Spleen (tissue), 11 donors: Measurements from ENCODE around the gene CTTN. TPM values are rescaled to one million over a fixed set of nuclear protein-coding genes. Genes with fewer than 3 reads are reported as not detected.
A peak's percentile ranks its signal among the peaks of the same experiment; 100 is the strongest.

Experiments used
- DNase-seq: peaks from one replicate; pipeline ENCODE4 v3.0.0-alpha.2; 2020
- H3K27ac ChIP-seq, 8 donors: fragments of 200-600 bp; sonication (generic) in 7 of 8; 1 replicate in 4 of 8; 2 replicates in 4 of 8; pipeline versions ENCODE4 v1.5.0 to v1.8.0; 2016 to 2021; ENCODE audit warnings: inconsistent platforms in 4 of 8, mild to moderate bottlenecking in 4 of 8, moderate library complexity in 1 of 8
- H3K27me3 ChIP-seq, 7 donors: fragments of 200-600 bp; sonication (generic) in 6 of 7; replicated peaks in 1 of 7; 1 replicate in 4 of 7; 2 replicates in 3 of 7; pipeline versions ENCODE4 v1.5.0 to v1.8.0; 2016 to 2021; ENCODE audit warnings: inconsistent platforms in 3 of 7, mild to moderate bottlenecking in 1 of 7
- H3K36me3 ChIP-seq, 6 donors: fragments of 200-600 bp; sonication (generic) in 5 of 6; 1 replicate in 4 of 6; 2 replicates in 2 of 6; pipeline versions ENCODE4 v1.5.0 to v1.8.0; 2016 to 2021; ENCODE audit warnings: inconsistent platforms in 2 of 6
- H3K4me1 ChIP-seq, 6 donors: fragments of 200-600 bp; sonication (generic) in 5 of 6; 1 replicate in 3 of 6; 2 replicates in 3 of 6; pipeline versions ENCODE4 v1.5.0 to v1.8.0; 2016 to 2021; ENCODE audit warnings: inconsistent platforms in 3 of 6
- H3K4me3 ChIP-seq, 8 donors: fragments of 200-600 bp; sonication (generic) in 7 of 8; 1 replicate in 4 of 8; 2 replicates in 4 of 8; pipeline versions ENCODE4 v1.5.0 to v1.8.0; 2016 to 2021; ENCODE audit warnings: inconsistent platforms in 4 of 8, mild to moderate bottlenecking in 4 of 8, moderate library complexity in 2 of 8
- H3K9me3 ChIP-seq, 8 donors: fragments of 200-600 bp; sonication (generic) in 7 of 8; 1 replicate in 4 of 8; 2 replicates in 4 of 8; pipeline versions ENCODE4 v1.5.0 to v1.8.0; 2016 to 2021; ENCODE audit warnings: inconsistent platforms in 4 of 8
- POLR2A ChIP-seq, 3 donors: fragments of 450-650 bp; IDR thresholded peaks; one replicate each; pipeline ENCODE4 v1.5.1; 2017; ENCODE audit warnings: antibody characterized with exemption in 3 of 3, mild to moderate bottlenecking in 1 of 3
- POLR2AphosphoS5 ChIP-seq, 3 donors: sonication (generic); formaldehyde crosslinking; IDR thresholded peaks; one replicate each; pipeline ENCODE4 v1.5.1; 2017; ENCODE audit warnings: antibody characterized with exemption in 3 of 3
- WGBS, 5 donors: extraction: QIAGEN DNeasy Blood & Tissue Kit in 3 of 5; methylation state at CpG; one replicate each; pipeline versions ENCODE4 v1.1.5 to v1.1.7; 2013 to 2018; 5-methylcytosine and 5-hydroxymethylcytosine counted together
- intact Hi-C: fragments of 100-400 bp; cut with DNase I; formaldehyde crosslinking; loops from one replicate; pipeline ENCODE4 v1.15.0; 2023; ENCODE audit warnings: low total_unique reads
- polyA plus RNA-seq, 3 donors: library from polyadenylated mRNA; stranded (reverse); fragments of 200-250 nt; gene quantifications; one replicate each; pipeline ENCODE4 v1.2.1, GENCODE V29; 2013
- total RNA-seq, 7 donors: library from RNA; depleted of rRNA in 3 of 7; stranded (reverse); fragments of >200 nt in 3 of 7; fragmentation: NEBNext Ultra II Directional in 4 of 7; extraction: Animal tissue kit (Norgen Biotek cat#: 25700) in 4 of 7; gene quantifications; one replicate each; pipeline versions ENCODE4 v1.1.0 to v1.2.1, GENCODE V29; 2016 to 2021
- TF ChIP-seq, protein P1 (sequence below), 11 experiments: fragments of 200-600 bp in 7 of 11; fragments of 450-650 bp in 4 of 11; sonication (generic) in 4 of 11; IDR thresholded peaks in 8 of 11; conservative IDR thresholded peaks in 3 of 11; 1 replicate in 7 of 11; 2 replicates in 4 of 11; pipeline versions ENCODE4 v1.4.0 to v1.8.0; 2016 to 2021; ENCODE audit warnings: antibody characterized with exemption in 11 of 11, inconsistent platforms in 4 of 11, mild to moderate bottlenecking in 1 of 11
- donor health status: healthy with polysubstance abuse.
- donor health status: DM: no; HTN: no; CAD: no; lungs with moderate emphysema.
- donor health status: DM: no; HTN: no; CAD: no.
- donor health status: Bipolar disorder and iron deficiency.
- donor health status: healthy.
- donor health status: DM: no; HTN: no; CAD: no.
- donor health status: DM: yes; HTN: yes; CAD: no.

Gene CTTN
- total and polyA plus RNA-seq, 10 donors = 18.4 to 149 (median 98.4) TPM

DNA sequence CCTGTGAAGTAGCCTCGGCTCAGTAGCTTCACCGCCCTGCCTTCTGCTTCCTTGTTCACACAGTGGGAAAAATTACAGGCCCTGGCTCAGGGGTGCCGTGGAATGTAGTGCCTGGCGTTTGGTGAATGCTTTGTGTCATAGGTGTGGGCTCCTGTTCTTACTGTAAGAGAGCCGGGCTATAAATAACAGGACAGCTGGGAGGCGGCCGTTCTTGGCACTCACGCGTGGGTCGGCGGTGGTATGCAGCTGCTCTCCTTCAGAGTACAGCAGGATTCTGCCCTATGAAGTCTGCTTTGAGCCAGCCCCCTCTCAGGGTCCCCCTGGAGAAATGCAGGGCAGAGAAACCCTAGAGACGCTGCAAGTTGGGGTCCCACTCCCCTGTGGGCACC is 84.2 kb downstream of the CTTN start:
- Histone ChIP-seq H3K9me3 (no peaks in the 10 kb centered on the region), H3K27ac (no peak overlapping the region), H3K4me1 (no peaks in the 10 kb centered on the region), H3K27me3 (peaks cover 0 to 7% (median 0%) of the 10 kb centered on the region in 7 donors), H3K36me3 (no peaks in the 10 kb centered on the region), H3K4me3 (no peak overlapping the region)
- DNase-seq = no peak
- intact Hi-C loops = no loop called here
- WGBS, 5 donors = 72 to 82% (median 79%) methylated on average over 12 of the region's 12 CpGs
- no peak for TF ChIP-seq POLR2A (IDR thresholded peaks at IDR 0.05)
- TF ChIP-seq, protein P1, sequence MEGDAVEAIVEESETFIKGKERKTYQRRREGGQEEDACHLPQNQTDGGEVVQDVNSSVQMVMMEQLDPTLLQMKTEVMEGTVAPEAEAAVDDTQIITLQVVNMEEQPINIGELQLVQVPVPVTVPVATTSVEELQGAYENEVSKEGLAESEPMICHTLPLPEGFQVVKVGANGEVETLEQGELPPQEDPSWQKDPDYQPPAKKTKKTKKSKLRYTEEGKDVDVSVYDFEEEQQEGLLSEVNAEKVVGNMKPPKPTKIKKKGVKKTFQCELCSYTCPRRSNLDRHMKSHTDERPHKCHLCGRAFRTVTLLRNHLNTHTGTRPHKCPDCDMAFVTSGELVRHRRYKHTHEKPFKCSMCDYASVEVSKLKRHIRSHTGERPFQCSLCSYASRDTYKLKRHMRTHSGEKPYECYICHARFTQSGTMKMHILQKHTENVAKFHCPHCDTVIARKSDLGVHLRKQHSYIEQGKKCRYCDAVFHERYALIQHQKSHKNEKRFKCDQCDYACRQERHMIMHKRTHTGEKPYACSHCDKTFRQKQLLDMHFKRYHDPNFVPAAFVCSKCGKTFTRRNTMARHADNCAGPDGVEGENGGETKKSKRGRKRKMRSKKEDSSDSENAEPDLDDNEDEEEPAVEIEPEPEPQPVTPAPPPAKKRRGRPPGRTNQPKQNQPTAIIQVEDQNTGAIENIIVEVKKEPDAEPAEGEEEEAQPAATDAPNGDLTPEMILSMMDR (IDR thresholded peaks at IDR 0.05 in 8 of 11, conservative IDR thresholded peaks at IDR 0.05 in 3 of 11) = no peak
- no peak for TF ChIP-seq POLR2AphosphoS5 (IDR thresholded peaks at IDR 0.05)

DNA sequence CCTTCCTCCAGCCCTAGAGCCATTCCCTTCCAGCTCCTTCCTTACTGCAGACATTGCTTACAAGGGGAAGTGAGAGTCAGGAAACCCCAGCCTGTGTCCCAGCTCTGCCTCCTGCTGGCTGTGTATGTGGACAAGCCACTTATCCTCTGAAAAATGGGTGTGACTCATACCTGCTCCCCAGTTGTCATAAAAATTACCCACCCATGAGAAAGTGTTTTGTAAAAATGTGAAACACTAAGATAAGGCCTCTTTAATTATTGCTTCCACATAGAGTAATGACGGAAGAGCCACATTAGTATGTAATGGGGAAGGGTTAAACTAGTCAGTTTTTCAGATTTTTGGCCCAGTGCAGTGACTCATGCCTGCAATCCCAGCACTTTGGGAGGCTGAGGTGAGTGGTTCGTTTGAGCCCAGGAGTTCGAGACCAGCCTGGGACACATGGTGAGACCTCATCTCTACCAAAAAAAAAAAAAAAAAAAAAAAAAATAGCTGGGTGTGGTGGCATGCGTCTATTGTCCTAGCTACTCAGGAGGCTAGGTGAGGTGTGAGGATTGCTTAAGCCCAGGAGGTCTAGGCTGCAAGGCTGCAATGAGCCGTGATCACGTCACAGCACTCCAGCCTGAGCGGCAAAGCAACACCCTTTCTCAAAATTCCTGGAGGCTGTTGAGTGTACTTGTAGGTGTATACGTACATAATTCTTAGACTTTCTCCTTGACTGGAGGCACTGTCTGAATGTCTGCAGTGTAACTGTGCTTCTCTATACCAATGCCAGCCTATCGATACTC is 84.9 kb downstream of the CTTN start:
- no peak for DNase-seq
- Histone ChIP-seq H3K4me1 (no peaks in the 10 kb centered on the region), H3K27me3 (peaks cover 0 to 7% (median 0%) of the 10 kb centered on the region in 7 donors), H3K4me3 (no peak overlapping the region), H3K9me3 (no peaks in the 10 kb centered on the region), H3K36me3 (no peaks in the 10 kb centered on the region), H3K27ac (no peak overlapping the region)
- TF ChIP-seq POLR2A (IDR thresholded peaks at IDR 0.05) (no peak), POLR2AphosphoS5 (IDR thresholded peaks at IDR 0.05) (no peak)
- TF ChIP-seq, protein P1 (IDR thresholded peaks at IDR 0.05 in 8 of 11, conservative IDR thresholded peaks at IDR 0.05 in 3 of 11) = peak in 3 of 11 experiments; percentile 8 to 28 (median 17)
- 77 to 88% (median 80%) methylated on average over 9 of the region's 9 CpGs for WGBS, 5 donors
- intact Hi-C loops = no loop called here

DNA sequence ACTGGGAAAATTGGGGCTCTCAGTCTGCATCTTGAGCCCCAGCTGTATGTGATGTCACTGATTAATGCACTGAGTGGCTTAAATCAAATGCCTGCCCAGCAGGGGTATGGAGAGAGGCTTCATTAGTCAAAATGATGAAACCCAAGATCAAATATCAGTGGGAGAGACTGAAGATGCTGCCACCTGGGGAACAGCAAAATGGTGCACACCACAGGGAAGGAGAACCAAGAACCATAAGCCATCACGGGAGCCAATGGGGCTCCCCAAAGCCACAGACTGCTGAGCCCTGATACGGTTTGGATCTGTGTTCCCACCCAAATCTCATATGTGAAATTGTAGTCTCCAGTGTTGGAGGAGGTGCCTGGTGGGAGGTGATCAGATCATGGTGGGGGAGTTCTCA is 85.6 kb downstream of the CTTN start:
- TF ChIP-seq POLR2AphosphoS5 (IDR thresholded peaks at IDR 0.05) (no peak), POLR2A (IDR thresholded peaks at IDR 0.05) (no peak)
- TF ChIP-seq, protein P1 (IDR thresholded peaks at IDR 0.05 in 8 of 11, conservative IDR thresholded peaks at IDR 0.05 in 3 of 11) = no peak
- H3K4me3 ChIP-seq = no peak overlapping the region
- no peaks in the 10 kb centered on the region for H3K4me1 ChIP-seq
- H3K27me3 ChIP-seq = peaks cover 0 to 7% (median 0%) of the 10 kb centered on the region in 7 donors
- H3K9me3 ChIP-seq = no peaks in the 10 kb centered on the region
- DNase-seq = no peak
- H3K36me3 ChIP-seq = no peaks in the 10 kb centered on the region
- no peak overlapping the region for H3K27ac ChIP-seq
- intact Hi-C loops = no loop called here
- WGBS, 5 donors = 81 to 92% (median 84%) methylated on average over 2 of the region's 2 CpGs

DNA sequence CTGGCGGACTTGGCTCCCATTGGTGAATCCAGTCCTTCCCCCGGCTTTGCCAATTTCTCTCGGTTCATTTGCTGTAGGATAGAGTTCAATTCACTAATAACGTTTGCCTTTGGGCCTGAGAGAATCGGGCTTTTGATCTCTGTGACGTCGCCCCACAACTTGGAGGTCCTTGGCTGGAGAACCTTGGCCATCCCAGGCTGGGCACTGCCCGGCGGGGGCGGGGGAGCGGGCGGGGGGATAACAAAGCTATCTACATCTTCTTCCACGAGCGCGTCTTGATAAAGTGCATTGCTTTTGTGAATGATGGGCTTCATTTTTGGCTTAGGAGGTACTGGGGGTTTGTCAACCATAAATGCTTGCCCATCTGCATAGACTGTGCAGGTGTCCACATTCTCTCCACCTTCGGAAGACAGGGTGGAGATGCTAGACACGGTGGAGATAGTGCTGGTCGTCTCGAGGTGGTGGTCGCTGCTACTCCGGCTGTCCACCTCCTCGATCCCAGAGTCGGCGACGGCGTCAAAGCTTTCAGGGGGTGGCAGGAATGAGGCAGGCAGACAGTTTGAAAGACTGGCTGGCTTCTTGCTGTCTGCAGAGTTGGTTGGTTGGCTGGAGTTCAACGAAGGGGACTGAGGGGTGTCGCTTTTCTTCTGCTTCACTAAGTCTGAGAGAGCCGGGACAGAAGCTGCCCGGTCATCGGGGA is 87.1 kb downstream of the CTTN start:
- intact Hi-C loops = no loop called here
- DNase-seq = no peak
- 90 to 96% (median 92%) methylated on average over 30 to 31 of the region's 31 CpGs for WGBS, 5 donors

More for the DNA sequence above, 87.1 kb downstream of the CTTN start:
- no peaks in the 10 kb centered on the region for H3K4me1 ChIP-seq
- peaks cover 0 to 7% (median 0%) of the 10 kb centered on the region in 7 donors for H3K27me3 ChIP-seq
- TF ChIP-seq, protein P1 (IDR thresholded peaks at IDR 0.05 in 8 of 11, conservative IDR thresholded peaks at IDR 0.05 in 3 of 11) = no peak
- no peak for TF ChIP-seq POLR2A (IDR thresholded peaks at IDR 0.05)
- TF ChIP-seq POLR2AphosphoS5 (IDR thresholded peaks at IDR 0.05) = no peak
- H3K27ac ChIP-seq = no peak overlapping the region
- peaks cover 0 to 11% (median 7%) of the 10 kb centered on the region in 8 donors for H3K9me3 ChIP-seq
- no peak overlapping the region for H3K4me3 ChIP-seq
- no peaks in the 10 kb centered on the region for H3K36me3 ChIP-seq
